ENCODE results near the gene HINT2. TPM values are rescaled to one million over a fixed set of nuclear protein-coding genes. Genes with fewer than 3 reads are reported as not detected.

HINT2 gene
- total RNA-seq, 2 donors from 2014 or later = 33.3 to 35.0 TPM

GRCh38 chr9:35829084-35829763 lies 14.4 kb upstream of the HINT2 start, which contains the start of gene TMEM8B:
Gene TMEM8B, plus strand, starts transcription at chr9:35829228. Its CDS starts 220 bp downstream, at chr9:35829448.
- WGBS, 2 donors = 1 to 2% methylated on average over 4 to 46 of the region's 53 CpGs
- peak; percentile 96 to 100 (median 98) for DNase-seq
- ATAC-seq = peak; percentile 90
- Histone ChIP-seq H3K9me3 (no peaks in the 10 kb centered on the region), H3K4me3 (peak within 1 kb of the TSS; percentile 53 to 85), H3K36me3 (replicated peaks in 1 of 2; ENCODE audit: insufficient read depth in 1 of 2, low read depth in 2 of 2) (no peaks in the 10 kb centered on the region), H3K27ac (peak within 1 kb of the TSS; percentile 83 to 96 (median 92)), H3K27me3 (no peaks in the 10 kb centered on the region), H3K4me1 (peaks cover 45% of the 10 kb centered on the region)
- intact Hi-C loops (cut with DNase I) = no loop called here
- peak in 1 of 3 donors; percentile 56 for TF ChIP-seq POLR2A (IDR thresholded peaks at IDR 0.05)
- TF ChIP-seq CTCF (IDR thresholded peaks at IDR 0.05) = no peak

GRCh38 chr9:35828716-35829083 lies 13.9 kb upstream of the HINT2 start, which contains the start of gene FAM221B:
Gene FAM221B, minus strand, starts transcription at chr9:35828732. Its CDS starts 2,571 bp downstream, at chr9:35826161.
- peak in 1 of 3 donors; percentile 34 for TF ChIP-seq POLR2A (IDR thresholded peaks at IDR 0.05)
- TF ChIP-seq CTCF (IDR thresholded peaks at IDR 0.05) = no peak
- Histone ChIP-seq H3K27me3 (no peaks in the 10 kb centered on the region), H3K4me1 (peaks cover 39% of the 10 kb centered on the region), H3K27ac (peak within 1 kb of the TSS; percentile 83 to 96 (median 92)), H3K4me3 (peak within 1 kb of the TSS; percentile 53 to 85), H3K9me3 (no peaks in the 10 kb centered on the region), H3K36me3 (replicated peaks in 1 of 2; ENCODE audit: insufficient read depth in 1 of 2, low read depth in 2 of 2) (no peaks in the 10 kb centered on the region)
- ATAC-seq (no peak), DNase-seq (peak; percentile 34 to 52 (median 41))
- intact Hi-C loops (cut with DNase I) = no loop called here
- 0 to 2% methylated on average over 6 to 21 of the region's 21 CpGs for WGBS, 2 donors

DNA sequence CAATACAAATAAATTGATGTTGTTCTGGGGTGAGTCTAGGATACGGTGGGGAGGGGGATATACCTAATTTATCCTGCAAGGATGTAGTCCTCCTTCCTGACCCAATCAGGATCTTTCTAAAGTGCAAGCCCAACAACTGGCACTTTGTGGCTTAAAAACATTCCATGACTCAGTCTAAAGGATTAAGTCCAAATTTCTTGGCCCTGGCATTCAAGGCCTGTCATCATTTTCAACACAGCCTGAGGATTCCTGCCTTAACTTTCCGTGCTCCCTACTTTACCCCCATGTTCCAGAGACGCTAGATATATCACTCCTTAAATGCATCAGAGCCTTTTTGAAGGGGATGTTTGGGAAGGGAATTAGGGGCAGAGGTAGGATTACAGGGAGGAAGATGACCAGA lies 12.6 kb upstream of the HINT2 start:
- ATAC-seq (no peak), DNase-seq (no peak)
- Histone ChIP-seq H3K36me3 (replicated peaks in 1 of 2; ENCODE audit: insufficient read depth in 1 of 2, low read depth in 2 of 2) (no peaks in the 10 kb centered on the region), H3K27ac (no peak overlapping the region), H3K4me1 (peaks cover 27% of the 10 kb centered on the region), H3K27me3 (no peaks in the 10 kb centered on the region), H3K9me3 (no peaks in the 10 kb centered on the region), H3K4me3 (no peak overlapping the region)
- TF ChIP-seq POLR2A (IDR thresholded peaks at IDR 0.05) = no peak
- TF ChIP-seq CTCF (IDR thresholded peaks at IDR 0.05) = no peak
- intact Hi-C loops (cut with DNase I) = no loop called here
- WGBS, 2 donors = 80 to 82% methylated on average over 3 of the region's 3 CpGs

GRCh38 chr9:35826071-35826701 lies 11.3 kb upstream of the HINT2 start:
- Histone ChIP-seq H3K9me3 (no peaks in the 10 kb centered on the region), H3K27ac (no peak overlapping the region), H3K4me1 (peaks cover 24% of the 10 kb centered on the region), H3K36me3 (replicated peaks in 1 of 2; ENCODE audit: insufficient read depth in 1 of 2, low read depth in 2 of 2) (no peaks in the 10 kb centered on the region), H3K27me3 (no peaks in the 10 kb centered on the region), H3K4me3 (no peak overlapping the region)
- ATAC-seq (peak; percentile 57), DNase-seq (peak; percentile 39 to 68 (median 56))
- intact Hi-C loops (cut with DNase I) = no loop called here
- 38 to 44% methylated on average over 4 of the region's 4 CpGs for WGBS, 2 donors
- TF ChIP-seq CTCF (IDR thresholded peaks at IDR 0.05) = peak; percentile 35 to 82 (median 70)
- TF ChIP-seq POLR2A (IDR thresholded peaks at IDR 0.05) = no peak

All from body of pancreas (tissue), 4 donors.